Fibroblast of skin of right quadriceps (primary cell): ENCODE results near the gene ZNF10.

Experiments
- DNase-seq: peaks from one replicate; pipeline ENCODE4 v3.0.0-alpha.2; 2013

Gene ZNF10

DNA sequence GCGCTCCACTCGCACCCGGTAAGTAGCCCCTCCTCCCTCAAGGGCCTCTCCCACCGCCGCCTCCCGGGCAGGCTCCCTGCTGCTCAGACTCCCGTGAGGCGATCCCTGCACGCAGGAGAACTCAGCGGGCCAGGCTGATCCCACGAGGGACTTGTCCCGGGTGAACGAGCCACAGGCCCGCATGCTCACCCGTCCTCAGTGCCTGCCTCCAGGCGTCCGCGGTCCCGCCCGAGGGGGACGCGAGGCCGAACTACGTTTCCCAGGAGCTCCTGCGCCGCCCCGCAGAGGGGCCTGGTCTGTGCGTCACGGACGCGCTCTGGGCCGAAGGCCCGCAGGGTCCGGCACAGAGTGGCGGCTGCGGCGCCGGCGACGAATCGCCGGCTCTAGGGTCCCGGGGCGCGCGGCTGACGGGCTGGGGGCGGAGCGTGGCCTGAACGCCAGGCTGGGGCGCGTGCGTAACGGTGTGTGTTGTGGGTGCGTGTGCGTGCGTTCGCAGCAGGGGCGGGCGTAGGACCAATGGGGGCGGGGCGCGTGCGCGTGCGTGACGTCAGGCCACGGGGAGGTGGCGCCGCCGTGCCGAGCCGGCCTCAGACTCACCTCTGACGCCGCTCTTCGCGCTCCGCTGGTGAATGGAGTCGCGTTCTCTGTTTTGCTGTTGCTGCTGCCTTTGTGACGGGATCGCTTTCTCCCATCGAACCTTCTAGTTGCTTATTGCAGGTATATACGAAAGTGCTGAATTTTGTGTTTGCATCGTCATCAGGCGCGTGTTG is at the start of gene ZNF10, which contains the start of gene ZNF891:
TSS of gene ZNF10 (plus strand) at position 590 of the 770 bp plus-strand sequence. CDS start 13,866 bp downstream, outside the sequence.
TSS of gene ZNF891 (minus strand) at position 237 of the 770 bp plus-strand sequence. CDS start 8,356 bp downstream, outside the sequence.
- DNase-seq, result peak; percentile 96

DNA sequence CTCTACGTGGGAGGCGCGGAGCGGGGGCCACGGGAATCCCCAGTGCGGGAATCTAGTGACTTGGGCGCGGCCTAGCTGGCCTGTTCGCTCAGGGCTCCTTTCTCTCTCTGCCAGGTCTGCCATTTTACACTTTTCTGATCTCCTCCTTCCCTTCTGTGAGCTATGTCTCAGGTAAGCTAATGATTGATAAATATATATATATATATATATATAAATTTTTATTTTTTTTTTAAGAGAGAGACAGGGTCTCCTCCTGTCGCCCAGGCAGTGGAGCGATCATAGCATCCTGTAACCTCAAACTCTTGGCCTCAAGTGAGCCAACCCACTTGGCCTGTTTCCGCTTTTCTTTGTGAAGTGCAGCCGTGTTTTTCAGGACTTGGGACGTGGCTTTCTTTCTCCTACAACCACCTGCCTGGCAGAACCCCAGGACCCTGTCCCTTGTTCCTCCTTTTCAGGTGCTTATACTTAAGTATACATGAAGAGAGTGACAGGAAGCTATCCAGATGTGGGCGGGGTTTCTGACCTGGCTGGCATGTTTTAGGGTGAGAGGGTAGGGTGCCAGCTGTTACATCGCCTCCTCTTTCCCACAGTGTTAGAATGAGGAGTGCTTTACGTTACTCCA is 49.2 kb upstream of the ZNF10 start:
- DNase-seq, result no peak

DNA sequence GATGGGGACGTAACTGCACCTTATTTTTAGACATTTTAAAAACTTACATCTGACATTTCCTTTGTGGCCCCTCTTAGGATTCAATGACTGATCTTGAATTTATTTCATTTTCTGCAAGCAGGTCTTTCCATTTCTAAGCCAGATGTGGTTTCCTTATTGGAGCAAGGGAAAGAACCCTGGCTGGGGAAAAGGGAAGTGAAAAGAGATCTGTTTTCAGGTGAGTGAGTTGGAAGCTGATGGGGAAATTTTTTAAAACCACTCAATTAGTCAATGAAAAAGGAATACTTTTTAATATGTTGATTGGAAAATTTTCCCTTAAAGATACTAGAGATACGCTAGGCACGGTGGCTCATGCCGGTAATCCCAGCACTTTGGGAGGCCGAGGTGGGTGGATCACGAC is 47.1 kb upstream of the ZNF10 start:
- DNase-seq, result no peak

DNA sequence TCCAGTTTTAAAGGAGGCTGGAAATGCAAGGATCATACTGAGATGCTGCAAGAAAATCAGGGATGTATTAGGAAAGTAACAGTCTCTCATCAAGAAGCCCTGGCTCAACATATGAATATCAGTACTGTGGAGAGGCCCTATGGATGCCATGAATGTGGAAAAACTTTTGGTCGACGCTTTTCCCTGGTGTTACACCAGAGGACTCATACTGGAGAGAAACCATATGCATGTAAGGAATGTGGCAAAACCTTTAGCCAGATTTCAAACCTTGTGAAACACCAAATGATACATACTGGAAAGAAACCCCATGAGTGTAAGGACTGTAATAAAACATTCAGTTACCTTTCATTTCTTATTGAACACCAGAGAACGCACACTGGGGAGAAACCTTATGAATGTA is 24.8 kb upstream of the ZNF10 start:
- no peak for DNase-seq

DNA sequence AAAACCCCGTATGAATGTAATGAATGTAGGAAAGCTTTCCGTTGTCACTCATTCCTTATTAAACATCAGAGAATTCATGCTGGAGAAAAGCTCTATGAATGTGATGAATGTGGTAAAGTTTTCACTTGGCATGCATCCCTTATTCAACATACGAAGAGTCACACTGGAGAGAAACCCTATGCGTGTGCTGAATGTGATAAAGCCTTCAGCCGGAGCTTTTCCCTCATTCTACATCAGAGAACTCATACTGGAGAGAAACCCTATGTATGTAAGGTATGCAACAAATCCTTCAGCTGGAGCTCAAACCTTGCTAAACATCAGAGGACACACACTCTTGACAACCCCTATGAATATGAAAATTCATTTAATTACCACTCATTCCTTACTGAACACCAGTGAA is 24.2 kb upstream of the ZNF10 start:
- peak; percentile 11 for DNase-seq

DNA sequence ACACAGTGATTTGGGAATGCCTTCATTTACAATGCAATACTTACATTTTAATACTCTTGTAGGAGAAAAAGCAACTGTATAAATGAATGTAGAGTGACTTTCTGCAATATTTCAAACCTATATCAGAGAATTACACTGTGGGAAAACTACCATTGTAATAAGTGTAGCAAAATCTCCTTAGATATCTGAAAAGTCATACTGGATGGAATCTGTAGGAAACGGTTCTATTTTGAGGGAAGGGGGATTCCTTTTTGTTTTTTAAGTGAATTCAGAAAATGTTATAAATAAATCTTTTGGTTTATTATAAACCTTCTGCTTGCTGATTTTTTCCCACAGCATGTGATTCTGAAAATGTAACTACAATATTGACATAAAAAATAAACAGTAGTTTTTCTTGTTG is 23.3 kb upstream of the ZNF10 start:
- DNase-seq, result no peak

DNA sequence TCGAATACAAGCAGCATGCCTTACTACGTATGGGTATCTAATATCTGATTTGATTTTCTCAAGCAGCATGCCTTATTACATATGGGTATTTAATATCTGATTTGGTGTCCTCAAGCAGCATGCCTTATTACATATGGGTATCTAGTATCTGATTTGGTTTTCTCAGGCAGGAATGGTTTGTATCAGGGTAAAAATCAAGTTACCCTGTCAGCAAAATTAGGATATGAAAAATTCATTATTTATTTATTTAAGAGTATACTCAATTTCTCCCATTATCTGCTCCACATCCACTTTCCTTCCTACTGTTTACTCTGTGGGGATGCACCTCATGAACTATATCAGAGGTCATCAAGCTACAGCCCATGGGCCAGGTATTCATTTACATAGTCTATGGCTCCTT is 22.3 kb upstream of the ZNF10 start:
- no peak for DNase-seq

DNA sequence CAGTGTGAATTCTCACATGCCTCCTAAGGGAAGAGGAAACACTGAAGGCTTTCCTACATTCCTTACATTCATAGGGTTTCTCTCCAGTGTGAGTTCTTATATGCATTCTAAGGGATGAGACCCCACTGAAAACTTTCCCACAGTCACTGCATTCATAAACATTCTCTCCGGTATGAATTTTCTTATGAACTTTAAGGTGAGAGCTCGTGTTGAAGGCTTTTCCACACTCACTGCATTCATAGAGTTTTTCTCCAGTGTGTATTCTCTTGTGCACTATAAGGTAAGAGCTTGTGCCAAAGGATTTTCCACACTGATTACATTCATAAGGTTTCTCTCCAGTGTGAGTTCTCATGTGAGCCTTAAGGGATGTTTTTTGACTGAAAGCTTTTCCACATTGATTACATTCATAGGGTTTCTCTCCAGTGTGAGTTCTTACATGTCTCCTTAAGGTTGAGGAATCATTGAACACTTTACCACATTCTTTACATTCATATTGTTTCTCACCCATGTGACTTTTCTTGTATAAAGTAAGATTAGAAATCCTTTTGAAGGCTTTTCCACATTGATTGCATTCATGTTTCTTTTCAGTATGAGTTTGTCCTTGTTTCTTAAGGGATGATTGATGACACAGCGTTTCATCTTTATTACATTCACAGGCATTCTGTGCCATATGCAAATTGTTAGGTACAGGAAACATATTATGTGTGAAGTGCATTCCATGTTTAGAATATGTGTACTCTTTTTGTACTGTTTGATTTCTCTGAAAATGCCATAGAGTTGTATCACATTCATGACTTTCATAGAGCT is 9.8 kb upstream of the ZNF10 start:
- no peak for DNase-seq

DNA sequence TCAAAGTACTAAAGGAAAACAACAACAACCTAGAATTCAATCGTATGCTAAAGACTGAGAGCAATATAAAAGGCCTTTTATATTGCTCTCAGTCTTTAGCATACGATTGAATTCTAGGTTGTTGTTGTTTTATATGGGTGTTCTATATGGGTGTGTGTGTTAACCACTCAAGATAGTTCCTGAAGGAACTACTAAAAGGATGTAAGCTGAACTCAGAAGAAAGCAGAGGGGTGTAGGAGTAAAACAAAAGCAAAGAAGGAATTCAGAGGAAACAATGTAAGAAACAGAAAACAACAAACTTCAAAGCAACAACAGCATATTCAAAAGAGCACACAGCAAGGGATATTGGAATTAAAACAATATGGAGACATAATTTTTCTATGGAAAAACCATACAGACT is 5.8 kb upstream of the ZNF10 start:
- no peak for DNase-seq

DNA sequence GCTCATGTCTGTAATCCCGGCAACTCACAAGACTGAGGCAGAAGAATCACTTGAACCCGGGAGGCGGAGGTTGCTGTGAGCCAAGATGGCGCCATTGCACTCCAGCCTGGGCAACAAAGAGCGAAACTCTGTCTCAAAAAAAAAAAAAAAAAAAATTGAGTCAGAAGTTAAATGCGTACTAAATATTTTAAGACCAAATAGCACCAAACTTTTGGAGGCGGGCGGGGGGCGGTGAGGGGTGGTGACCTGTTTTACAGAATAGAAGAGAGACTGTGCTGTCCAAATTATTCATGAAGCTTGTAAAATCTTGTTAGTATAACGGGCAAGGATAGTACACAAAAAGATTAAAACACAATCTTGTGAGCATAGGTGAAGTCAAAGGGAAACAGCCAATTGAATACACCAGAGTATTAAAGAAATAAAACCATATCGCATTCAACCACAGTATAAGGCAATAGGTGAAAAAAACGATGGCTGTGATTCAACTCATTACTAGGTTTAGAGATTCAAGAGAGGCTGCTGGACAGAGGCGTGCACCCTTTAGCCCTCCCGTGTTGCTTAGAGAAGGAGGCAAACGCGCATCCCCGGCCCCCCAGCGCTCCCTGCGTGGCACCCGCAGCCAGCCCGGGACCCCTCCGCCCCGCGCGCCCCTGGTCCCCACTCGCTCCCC is 924 bp upstream of the ZNF10 start:
- no peak for DNase-seq

DNA sequence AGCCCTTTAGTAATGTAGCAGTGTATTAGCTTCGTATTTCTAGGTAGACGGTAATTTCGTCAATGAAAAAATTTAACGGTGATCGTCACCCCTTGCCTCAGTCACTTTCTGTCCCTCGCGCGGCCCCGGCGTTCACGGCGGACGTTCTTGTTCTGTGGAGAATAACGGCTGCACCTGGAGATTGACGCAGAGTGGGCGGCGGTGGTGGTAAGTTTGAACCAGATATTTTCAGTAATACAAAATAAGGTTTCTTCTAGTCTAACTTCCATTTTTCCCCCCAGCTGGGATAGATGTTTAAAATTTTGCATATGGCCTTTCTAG is 341 bp downstream of the ZNF10 start:
- DNase-seq, result no peak

DNA sequence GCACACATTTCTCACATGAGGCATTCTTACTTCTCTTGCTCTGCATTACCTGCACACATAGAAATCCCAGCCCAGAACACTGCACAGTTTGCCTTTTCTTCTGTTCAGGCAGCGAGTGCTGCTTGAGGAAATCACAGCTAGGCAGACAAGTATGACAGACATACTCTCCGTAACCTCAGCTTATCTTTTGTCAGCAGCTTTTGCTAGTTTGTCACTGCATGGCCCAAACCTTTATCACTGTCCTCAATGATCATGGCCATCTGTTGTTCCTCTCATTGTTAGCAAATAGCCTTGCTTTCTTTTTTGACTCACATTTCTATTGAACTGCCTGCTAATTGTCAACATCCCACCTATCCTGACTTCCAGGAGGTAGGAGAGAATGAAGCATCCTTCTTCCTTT is 5.3 kb downstream of the ZNF10 start:
- no peak for DNase-seq

DNA sequence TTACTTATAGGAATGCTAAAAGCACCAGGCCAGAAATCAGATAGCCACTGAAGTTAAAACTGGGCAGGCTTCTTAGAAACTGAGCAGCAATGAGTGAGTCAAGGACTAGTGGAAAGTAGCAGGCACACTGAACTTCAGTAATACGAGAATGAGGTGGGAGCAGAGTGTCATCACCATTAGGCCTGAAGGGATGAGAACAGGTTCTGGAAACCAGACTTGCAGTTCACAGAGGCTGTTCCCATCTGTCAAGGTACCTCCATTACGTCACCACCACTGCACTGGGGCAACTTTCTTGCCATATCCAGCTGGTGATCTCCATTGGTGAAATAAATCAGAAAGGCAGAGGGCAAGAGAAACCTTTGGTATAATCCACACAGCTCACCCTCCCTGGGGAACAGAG is 15.6 kb downstream of the ZNF10 start:
- no peak for DNase-seq

DNA sequence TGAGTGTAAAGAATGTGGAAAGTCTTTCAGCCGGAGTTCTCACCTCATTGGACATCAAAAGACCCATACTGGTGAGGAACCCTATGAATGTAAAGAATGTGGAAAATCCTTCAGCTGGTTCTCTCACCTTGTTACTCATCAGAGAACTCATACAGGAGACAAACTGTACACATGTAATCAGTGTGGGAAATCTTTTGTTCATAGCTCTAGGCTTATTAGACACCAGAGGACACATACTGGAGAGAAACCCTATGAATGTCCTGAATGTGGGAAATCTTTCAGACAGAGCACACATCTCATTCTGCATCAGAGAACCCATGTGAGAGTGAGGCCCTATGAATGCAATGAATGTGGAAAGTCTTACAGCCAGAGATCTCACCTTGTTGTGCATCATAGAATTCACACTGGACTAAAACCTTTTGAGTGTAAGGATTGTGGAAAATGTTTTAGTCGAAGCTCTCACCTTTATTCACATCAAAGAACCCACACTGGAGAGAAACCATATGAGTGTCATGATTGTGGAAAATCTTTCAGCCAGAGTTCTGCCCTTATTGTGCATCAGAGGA is 25.8 kb downstream of the ZNF10 start:
- no peak for DNase-seq

DNA sequence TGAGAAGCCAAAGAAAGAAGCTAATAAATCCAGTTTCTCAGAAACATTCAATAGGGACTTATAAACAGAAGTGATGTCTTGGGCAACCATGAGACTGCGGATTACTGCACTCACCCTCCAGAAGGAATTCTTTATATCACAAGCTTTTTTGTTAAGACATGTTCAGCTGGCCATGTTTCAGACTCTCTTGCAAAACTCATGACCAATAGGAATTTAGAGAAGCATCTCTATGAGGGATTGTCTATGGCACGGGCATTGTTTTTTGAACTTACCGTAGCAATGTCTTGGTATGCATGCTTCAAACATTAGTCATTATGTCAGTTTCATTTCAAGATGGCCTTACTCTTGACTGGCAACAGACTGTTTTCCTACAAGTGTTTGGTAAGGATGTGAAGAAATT is 35.3 kb downstream of the ZNF10 start:
- no peak for DNase-seq

DNA sequence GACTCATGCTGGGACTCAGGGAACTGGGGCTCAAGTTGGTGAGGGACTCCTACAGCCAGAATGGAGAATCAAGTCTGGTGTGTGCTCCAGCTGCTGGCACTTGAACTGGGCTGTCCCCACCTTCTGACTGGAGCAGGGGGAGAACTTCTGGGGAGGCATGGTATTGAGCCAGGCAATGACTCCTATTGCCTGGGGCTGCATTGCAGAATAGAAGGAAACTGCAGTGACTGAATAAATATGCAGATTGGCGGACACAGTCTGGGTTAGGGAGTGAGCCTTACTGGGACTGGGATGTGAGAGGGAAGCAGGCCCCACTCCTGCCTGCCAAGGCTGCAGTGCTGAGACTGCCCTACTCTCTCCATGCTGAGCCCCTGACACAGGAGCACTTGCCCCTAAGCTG is 42.1 kb downstream of the ZNF10 start:
- DNase-seq, result no peak

DNA sequence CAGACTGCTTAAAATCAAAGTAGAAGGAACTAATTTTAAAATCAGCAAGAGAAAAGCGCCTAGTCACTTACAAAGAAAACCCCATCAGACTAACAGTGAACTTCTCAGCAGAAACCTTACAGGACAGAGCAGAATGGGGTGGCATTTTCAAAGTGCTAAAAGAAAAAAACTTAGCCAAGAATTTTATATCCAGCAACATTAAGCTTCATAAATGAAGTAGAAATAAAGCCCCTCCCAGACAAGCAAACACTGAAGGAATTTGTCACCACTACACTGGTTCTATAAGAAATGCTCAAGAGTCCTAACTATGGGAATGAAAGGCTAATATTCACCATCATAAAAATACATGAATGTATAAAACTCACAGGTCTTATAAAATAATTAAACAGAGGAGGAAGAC is 44.5 kb downstream of the ZNF10 start:
- DNase-seq, result no peak

DNA sequence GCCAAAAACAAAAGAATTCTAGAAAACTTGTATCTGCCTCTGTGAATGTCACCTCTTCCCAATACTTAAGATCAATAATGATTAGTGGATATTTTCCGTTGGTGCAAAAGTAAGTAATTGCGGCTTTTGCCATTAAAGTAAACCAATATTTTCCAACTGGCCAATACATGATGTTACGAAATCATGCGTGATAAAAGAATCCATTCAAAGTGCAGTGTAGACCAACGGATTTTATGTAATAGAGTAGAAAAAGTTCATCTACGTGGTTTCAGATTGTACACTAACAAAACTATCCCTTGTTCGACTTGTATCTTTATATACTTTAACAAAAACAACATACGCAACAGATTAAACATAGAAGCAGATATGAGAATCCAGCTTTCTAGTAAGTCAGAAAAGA is 50.2 kb downstream of the ZNF10 start:
- no peak for DNase-seq

DNA sequence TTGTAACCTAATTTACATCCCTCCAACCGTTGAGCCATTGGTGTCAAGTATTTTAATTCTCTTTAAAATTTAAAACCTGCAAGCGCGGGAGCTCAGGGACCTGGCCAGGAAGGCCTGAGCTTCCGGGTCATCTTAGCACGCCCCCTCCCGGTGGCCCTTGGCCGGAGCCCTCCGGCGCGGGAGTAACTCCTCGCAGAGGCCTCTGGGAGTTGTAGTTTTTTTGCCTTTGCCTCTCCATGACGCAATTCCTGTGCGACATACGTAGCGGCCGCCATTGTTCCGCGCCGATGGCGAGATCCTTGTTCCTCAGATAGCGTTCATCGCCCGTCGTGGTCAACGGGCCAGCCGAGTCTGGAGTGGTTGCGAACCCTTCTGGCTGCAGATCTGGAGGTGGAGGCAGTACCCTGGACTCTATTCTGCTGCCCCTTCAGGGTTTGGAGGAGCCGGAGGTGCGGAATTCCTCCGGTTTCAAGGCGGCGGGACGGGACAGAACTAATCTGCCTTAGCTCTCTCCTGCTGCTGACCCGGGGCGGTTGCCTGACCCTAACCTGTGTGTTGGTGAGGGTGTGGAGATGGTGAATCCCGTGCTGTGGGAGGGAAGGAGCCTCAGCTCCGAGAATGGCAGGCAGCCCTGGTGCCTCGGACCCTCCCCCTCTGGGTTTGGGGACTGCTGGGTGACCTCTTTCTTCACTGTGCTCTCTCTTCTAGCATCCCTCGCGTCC is 51.0 kb downstream of the ZNF10 start, which contains the start of gene ZNF268:
TSS of gene ZNF268 (plus strand) at position 258 of the 722 bp plus-strand sequence. CDS start 503 bp downstream, outside the sequence.
- DNase-seq, result peak; percentile 91

DNA sequence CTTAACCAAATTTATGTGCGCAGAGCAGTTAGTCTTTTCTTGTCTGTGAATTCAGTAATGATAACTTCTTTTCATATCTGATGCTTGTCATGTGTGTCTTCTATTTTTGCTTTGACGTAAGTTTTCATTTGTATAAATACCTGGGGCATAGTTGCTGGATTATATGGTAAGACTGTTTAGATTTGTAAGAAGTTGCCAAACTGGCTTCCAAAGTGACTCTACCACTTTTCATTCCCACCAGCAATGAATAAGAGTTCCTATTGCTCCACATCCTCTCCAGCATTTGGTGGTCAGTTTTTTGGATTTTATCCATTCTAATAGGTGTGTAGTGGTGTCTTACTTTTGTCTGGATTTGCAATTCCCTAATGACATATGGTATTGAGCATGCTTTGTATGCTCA is 59.7 kb downstream of the ZNF10 start:
- DNase-seq, result no peak

DNA sequence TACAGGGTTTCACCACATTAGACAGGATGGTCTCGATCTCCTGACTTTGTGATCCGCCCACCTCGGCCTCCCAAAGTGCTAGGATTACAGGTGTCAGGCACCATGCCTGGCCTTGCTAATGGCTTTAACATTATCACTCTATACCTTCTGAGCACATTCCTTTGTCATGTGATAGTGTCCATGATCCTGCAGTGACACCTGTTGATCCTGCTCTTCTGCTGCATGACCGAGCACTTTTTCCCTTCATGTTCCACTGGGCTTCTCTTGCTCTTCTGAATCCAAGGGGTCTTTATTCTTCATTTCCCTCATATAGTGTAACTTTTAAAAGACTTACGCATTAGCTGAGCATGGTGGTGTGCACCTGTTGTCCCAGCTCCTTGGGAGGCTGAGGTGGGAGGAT is 62.4 kb downstream of the ZNF10 start:
- DNase-seq, result no peak

DNA sequence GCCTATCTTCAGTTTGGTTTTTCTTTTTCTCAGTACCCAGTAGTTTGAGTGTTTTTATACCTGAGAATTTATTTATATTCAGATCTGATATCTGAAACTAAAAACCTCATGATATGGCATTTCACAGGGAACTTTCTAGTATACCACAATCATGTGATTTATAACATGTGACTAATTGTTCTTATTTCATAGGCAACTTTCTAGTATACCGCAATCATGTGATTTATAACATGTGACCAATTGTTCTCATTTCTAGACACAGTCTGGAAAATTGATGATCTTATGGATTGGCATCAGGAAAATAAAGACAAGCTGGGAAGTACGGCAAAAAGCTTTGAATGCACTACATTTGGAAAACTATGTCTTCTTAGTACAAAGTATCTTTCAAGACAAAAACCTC is 71.5 kb downstream of the ZNF10 start:
- DNase-seq, result no peak
